GM12864 (cell line): Measurements from ENCODE around the gene IMMP2L.

Source experiments
- DNase-seq: peaks from one replicate; pipeline ENCODE4 v3.0.0-alpha.2; 2011; ENCODE audit warnings: low read depth
- H3K4me3 ChIP-seq: 2 replicates; pipeline ENCODE4 v1.5.1; 2011; ENCODE audit warnings: mild to moderate bottlenecking, low read depth, low read length, control low read depth
- TF ChIP-seq, protein P1 (sequence below): IDR thresholded peaks from 2 replicates; pipeline ENCODE4 v1.5.1; 2011; ENCODE audit warnings: low read depth, mild to moderate bottlenecking, moderate library complexity, low read length, control low read depth, inconsistent platforms; ENCODE audit errors: missing control alignments

IMMP2L gene

GRCh38 chr7:111362506-111363054 is 199.7 kb downstream of the IMMP2L start:
- TF ChIP-seq, protein P1, sequence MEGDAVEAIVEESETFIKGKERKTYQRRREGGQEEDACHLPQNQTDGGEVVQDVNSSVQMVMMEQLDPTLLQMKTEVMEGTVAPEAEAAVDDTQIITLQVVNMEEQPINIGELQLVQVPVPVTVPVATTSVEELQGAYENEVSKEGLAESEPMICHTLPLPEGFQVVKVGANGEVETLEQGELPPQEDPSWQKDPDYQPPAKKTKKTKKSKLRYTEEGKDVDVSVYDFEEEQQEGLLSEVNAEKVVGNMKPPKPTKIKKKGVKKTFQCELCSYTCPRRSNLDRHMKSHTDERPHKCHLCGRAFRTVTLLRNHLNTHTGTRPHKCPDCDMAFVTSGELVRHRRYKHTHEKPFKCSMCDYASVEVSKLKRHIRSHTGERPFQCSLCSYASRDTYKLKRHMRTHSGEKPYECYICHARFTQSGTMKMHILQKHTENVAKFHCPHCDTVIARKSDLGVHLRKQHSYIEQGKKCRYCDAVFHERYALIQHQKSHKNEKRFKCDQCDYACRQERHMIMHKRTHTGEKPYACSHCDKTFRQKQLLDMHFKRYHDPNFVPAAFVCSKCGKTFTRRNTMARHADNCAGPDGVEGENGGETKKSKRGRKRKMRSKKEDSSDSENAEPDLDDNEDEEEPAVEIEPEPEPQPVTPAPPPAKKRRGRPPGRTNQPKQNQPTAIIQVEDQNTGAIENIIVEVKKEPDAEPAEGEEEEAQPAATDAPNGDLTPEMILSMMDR: no peak
- no peak for DNase-seq

GRCh38 chr7:111358915-111359314 is 203.4 kb downstream of the IMMP2L start:
- no peak overlapping the region for H3K4me3 ChIP-seq
- TF ChIP-seq, protein P1: no peak
- no peak for DNase-seq

More at GRCh38 chr7:111362506-111363054, 199.7 kb downstream of the IMMP2L start:
- H3K4me3 ChIP-seq: no peak overlapping the region

- DNase-seq: no peak
- TF ChIP-seq, protein P1: no peak
- no peak overlapping the region for H3K4me3 ChIP-seq
These were observed 204.6 kb downstream of the IMMP2L start for GRCh38 chr7:111357691-111358090.

DNA sequence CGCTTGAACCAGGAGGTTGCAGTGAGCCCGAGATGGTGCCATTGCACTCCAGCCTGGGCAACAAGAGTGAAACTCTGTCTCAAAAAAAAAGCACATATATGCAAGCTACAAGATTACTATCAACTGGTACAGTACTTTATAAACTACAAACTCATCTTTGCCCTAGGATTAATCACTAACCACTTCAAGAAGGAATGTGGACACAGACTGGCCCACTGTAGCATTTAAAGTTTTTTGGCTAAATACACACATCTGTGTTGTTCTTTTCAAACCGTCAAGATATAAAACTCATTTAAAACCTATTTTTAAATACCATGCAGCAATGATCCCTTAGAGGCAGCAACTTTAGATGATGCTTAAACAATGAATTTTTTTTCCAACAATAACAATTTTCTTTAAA is 205.4 kb downstream of the IMMP2L start:
- TF ChIP-seq, protein P1: no peak
- no peak for DNase-seq
- no peak overlapping the region for H3K4me3 ChIP-seq

DNA sequence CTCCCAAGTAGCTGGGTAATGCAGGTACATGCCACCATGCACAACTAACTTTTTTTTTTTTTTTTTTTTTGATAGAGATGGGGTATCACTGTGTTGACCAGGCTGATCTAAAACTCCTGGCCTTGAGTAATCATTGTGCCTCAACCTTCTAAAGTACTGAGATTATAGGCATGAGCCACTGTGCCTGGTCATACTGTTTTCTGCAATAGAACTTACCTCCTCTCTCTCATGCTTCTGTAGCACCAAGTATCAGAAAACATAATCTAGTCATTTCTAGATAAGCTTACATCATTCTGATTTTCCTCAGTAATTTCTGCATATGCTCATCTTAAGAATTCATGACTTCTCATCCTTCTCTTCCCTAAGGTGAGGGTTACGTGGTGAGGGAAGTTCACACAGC is 210.0 kb downstream of the IMMP2L start:
- no peak for DNase-seq
- no peak overlapping the region for H3K4me3 ChIP-seq
- TF ChIP-seq, protein P1: no peak

DNA sequence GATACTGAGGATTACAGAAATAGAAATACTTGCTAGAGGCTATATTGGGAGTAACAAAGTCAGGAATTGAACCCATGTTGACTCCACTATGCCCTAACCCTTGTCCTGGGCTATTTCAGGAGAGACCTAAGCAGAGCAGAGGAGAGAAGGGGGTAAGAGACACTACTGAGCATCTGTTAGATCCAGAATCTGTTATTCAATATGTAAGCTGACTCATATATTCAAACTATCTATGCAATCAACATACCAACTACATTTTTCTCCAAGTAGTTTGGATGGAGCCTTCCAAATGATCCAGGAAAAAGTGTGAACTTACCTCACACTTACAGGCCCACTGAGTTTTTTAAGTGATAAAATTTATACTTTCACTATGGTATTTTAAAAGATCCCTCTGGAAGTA is 216.1 kb downstream of the IMMP2L start:
- TF ChIP-seq, protein P1: no peak
- no peak overlapping the region for H3K4me3 ChIP-seq
- DNase-seq: no peak

DNA sequence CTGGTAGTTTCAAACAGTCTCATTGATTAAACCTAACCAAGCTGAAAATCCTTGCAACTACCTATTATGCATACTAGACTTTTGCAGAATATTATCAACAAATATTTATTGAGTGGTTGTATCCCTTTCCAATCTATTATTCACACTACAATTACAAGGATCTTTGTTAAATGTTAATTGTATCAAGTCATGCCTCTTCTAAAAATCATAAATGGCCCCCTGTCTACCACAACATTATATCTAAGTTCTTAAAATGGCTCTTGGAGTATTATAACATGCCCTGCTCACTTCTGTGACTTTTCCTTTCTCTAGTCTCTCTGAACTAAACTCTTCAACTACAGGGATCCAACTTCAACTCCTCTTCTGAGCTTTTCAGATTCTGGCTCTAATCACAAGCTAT is 219.3 kb downstream of the IMMP2L start:
- DNase-seq: no peak

More for the DNA sequence above, 219.3 kb downstream of the IMMP2L start:
- no peak overlapping the region for H3K4me3 ChIP-seq
- TF ChIP-seq, protein P1: no peak
